H9 (cell line): Measurements from ENCODE around the gene GLIS2. TPM values are rescaled to one million over a fixed set of nuclear protein-coding genes. Genes with fewer than 3 reads are reported as not detected.
A peak's percentile ranks its signal among the peaks of the same experiment; 100 is the strongest.

Experiments
- DNase-seq: peaks from one replicate; pipeline ENCODE4 v3.0.0-alpha.2; 2017
- H2AFZ ChIP-seq: one replicate; pipeline ENCODE4 v1.6.1; 2013; ENCODE audit warnings: mild to moderate bottlenecking, low read length, control low read depth, moderate library complexity
- H2AK5ac ChIP-seq: 2 replicates; pipeline ENCODE4 v1.6.1; 2013; ENCODE audit warnings: low read length, control low read depth, mixed read lengths; ENCODE audit not compliant: insufficient read length
- H2BK120ac ChIP-seq: one replicate; pipeline ENCODE4 v1.6.1; 2013; ENCODE audit warnings: low read depth, mild to moderate bottlenecking, low read length, control low read depth, inconsistent platforms; ENCODE audit not compliant: poor library complexity, severe bottlenecking
- H2BK12ac ChIP-seq: 2 replicates; pipeline ENCODE4 v1.6.1; 2013; ENCODE audit warnings: low read length, control low read depth, mixed read lengths, low read depth; ENCODE audit not compliant: insufficient read length
- H2BK15ac ChIP-seq: 2 replicates; pipeline ENCODE4 v1.6.1; 2013; ENCODE audit warnings: low read depth, low read length, control low read depth
- H2BK20ac ChIP-seq: one replicate; pipeline ENCODE4 v1.6.1; 2013; ENCODE audit warnings: low read depth, mild to moderate bottlenecking, low read length, control low read depth, inconsistent platforms; ENCODE audit not compliant: poor library complexity, severe bottlenecking
- H2BK5ac ChIP-seq: 2 replicates; pipeline ENCODE4 v1.6.1; 2013; ENCODE audit warnings: low read length, control low read depth, mixed read lengths; ENCODE audit not compliant: insufficient read length
- H3K14ac ChIP-seq: 2 replicates; pipeline ENCODE4 v1.6.1; 2013; ENCODE audit warnings: low read length, control low read depth; ENCODE audit not compliant: insufficient read depth
- H3K18ac ChIP-seq: 2 replicates; pipeline ENCODE4 v1.6.1; 2013; ENCODE audit warnings: low read depth, mild to moderate bottlenecking, mixed read lengths, low read length, control low read depth; ENCODE audit not compliant: insufficient read length
- H3K23ac ChIP-seq: 2 replicates; pipeline ENCODE4 v1.6.1; 2013; ENCODE audit warnings: low read length, control low read depth, mixed read lengths, low read depth; ENCODE audit not compliant: insufficient read length
- H3K23me2 ChIP-seq: 2 replicates; pipeline ENCODE4 v1.6.1; 2013; ENCODE audit warnings: low read depth, mild to moderate bottlenecking, mixed read lengths, low read length, control low read depth; ENCODE audit not compliant: insufficient read length, poor library complexity, severe bottlenecking
- H3K27ac ChIP-seq: 2 replicates; pipeline ENCODE4 v1.5.1; 2013; ENCODE audit warnings: low read length, control low read depth, mixed read lengths, low read depth; ENCODE audit not compliant: insufficient read length
- H3K27me3 ChIP-seq: 2 replicates; pipeline ENCODE4 v1.6.1; 2013; ENCODE audit warnings: low read length, control low read depth, inconsistent platforms; ENCODE audit not compliant: insufficient read depth
- H3K4ac ChIP-seq: 2 replicates; pipeline ENCODE4 v1.6.1; 2013; ENCODE audit warnings: low read depth, mild to moderate bottlenecking, control low read depth, inconsistent platforms, low read length, moderate library complexity
- H3K4me1 ChIP-seq: 2 replicates; pipeline ENCODE4 v1.6.1; 2013; ENCODE audit warnings: low read length, control low read depth, inconsistent platforms; ENCODE audit not compliant: insufficient read depth
- H3K4me2 ChIP-seq: 2 replicates; pipeline ENCODE4 v1.6.1; 2013; ENCODE audit warnings: low read length, control low read depth, mixed read lengths; ENCODE audit not compliant: insufficient read length, insufficient read depth
- H3K56ac ChIP-seq: 2 replicates; pipeline ENCODE4 v1.6.1; 2013; ENCODE audit warnings: low read depth, mild to moderate bottlenecking, mixed read lengths, low read length, control low read depth; ENCODE audit not compliant: insufficient read length
- H3K79me1 ChIP-seq: 2 replicates; pipeline ENCODE4 v1.6.1; 2013; ENCODE audit warnings: low read depth, mild to moderate bottlenecking, moderate library complexity, low read length, control low read depth, inconsistent platforms; ENCODE audit not compliant: insufficient read depth, poor library complexity, severe bottlenecking
- H3K79me2 ChIP-seq: 2 replicates; pipeline ENCODE4 v1.6.1; 2013; ENCODE audit warnings: low read length, control low read depth, inconsistent platforms; ENCODE audit not compliant: insufficient read depth
- H3K9ac ChIP-seq: 2 replicates; pipeline ENCODE4 v1.6.1; 2013; ENCODE audit warnings: low read length, control low read depth, mixed read lengths; ENCODE audit not compliant: insufficient read length; ENCODE audit errors: extremely low read depth
- H3K9me3 ChIP-seq: one replicate; pipeline ENCODE4 v1.6.1; 2013; ENCODE audit warnings: low read depth, low read length, inconsistent platforms; ENCODE audit not compliant: control insufficient read depth
- H3T11ph ChIP-seq: one replicate; pipeline ENCODE4 v1.6.1; 2013; ENCODE audit warnings: mild to moderate bottlenecking, low read length, control low read depth, inconsistent platforms
- H4K20me1 ChIP-seq: one replicate; pipeline ENCODE4 v1.6.1; 2013; ENCODE audit not compliant: control insufficient read depth, insufficient read length, insufficient read depth
- H4K5ac ChIP-seq: 2 replicates; pipeline ENCODE4 v1.6.1; 2013; ENCODE audit warnings: low read depth, mild to moderate bottlenecking, mixed read lengths, low read length, control low read depth; ENCODE audit not compliant: insufficient read length
- H4K8ac ChIP-seq: replicated peaks from 2 replicates; pipeline ENCODE4 v1.6.1; 2013; ENCODE audit warnings: low read length, control low read depth, mixed read lengths, low read depth; ENCODE audit not compliant: insufficient read length
- H4K91ac ChIP-seq: 2 replicates; pipeline ENCODE4 v1.6.1; 2013; ENCODE audit warnings: low read depth, mild to moderate bottlenecking, moderate library complexity, mixed read lengths, low read length, control low read depth; ENCODE audit not compliant: insufficient read length
- H3K27ac Mint-ChIP-seq, 3 experiments: 2 replicates in 2 of 3; 3 replicates in 1 of 3; pipeline ENCODE4 v1.8.0; 2020 to 2021; ENCODE audit warnings: mixed read lengths in 3 of 3, mild to moderate bottlenecking in 1 of 3, moderate library complexity in 1 of 3
- H3K27me3 Mint-ChIP-seq: 2 replicates; pipeline ENCODE4 v1.8.0; 2021; ENCODE audit warnings: low read depth, mild to moderate bottlenecking, moderate library complexity, mixed read lengths
- H3K36me3 Mint-ChIP-seq, 3 experiments: 2 replicates in 2 of 3; 3 replicates in 1 of 3; pipeline ENCODE4 v1.8.0; 2020 to 2021; ENCODE audit warnings: low read depth in 3 of 3, mixed read lengths in 3 of 3; ENCODE audit not compliant: insufficient read depth in 1 of 3
- H3K4me1 Mint-ChIP-seq, 2 experiments: 2 replicates each; pipeline ENCODE4 v1.8.0; 2020; ENCODE audit warnings: mixed read lengths in 2 of 2
- H3K4me3 Mint-ChIP-seq, 2 experiments: 2 replicates in 1 of 2; 3 replicates in 1 of 2; pipeline ENCODE4 v1.8.0; 2020 to 2021; ENCODE audit warnings: mild to moderate bottlenecking in 2 of 2, mixed read lengths in 2 of 2, moderate library complexity in 1 of 2
- H3K9me3 Mint-ChIP-seq, 2 experiments: 2 replicates in 1 of 2; 3 replicates in 1 of 2; pipeline ENCODE4 v1.8.0; 2020; ENCODE audit warnings: mild to moderate bottlenecking in 2 of 2, mixed read lengths in 2 of 2, moderate library complexity in 1 of 2
- WGBS: extraction: QIAGEN DNeasy Blood & Tissue Kit; methylation state at CpG from one replicate; pipeline ENCODE4 v1.1.7; 2013; ENCODE audit warnings: missing lambda C conversion rate, low lambda C conversion rate, mixed read lengths; ENCODE audit not compliant: insufficient read length; ENCODE audit errors: extremely low coverage; 5-methylcytosine and 5-hydroxymethylcytosine counted together
- total RNA-seq: library from RNA; stranded (reverse); gene quantifications from 2 replicates; pipeline ENCODE4 v1.2.1, GENCODE V29; 2021
- TF ChIP-seq, protein P1 (sequence below): fragments of 200-600 bp; sonication (generic); conservative IDR thresholded peaks from 3 replicates; pipeline ENCODE4 v1.8.0; 2021; ENCODE audit warnings: antibody characterized with exemption, mild to moderate bottlenecking

The GLIS2 gene
- total RNA-seq, 1 experiment from 2014 or later, result 14.3 TPM

DNA sequence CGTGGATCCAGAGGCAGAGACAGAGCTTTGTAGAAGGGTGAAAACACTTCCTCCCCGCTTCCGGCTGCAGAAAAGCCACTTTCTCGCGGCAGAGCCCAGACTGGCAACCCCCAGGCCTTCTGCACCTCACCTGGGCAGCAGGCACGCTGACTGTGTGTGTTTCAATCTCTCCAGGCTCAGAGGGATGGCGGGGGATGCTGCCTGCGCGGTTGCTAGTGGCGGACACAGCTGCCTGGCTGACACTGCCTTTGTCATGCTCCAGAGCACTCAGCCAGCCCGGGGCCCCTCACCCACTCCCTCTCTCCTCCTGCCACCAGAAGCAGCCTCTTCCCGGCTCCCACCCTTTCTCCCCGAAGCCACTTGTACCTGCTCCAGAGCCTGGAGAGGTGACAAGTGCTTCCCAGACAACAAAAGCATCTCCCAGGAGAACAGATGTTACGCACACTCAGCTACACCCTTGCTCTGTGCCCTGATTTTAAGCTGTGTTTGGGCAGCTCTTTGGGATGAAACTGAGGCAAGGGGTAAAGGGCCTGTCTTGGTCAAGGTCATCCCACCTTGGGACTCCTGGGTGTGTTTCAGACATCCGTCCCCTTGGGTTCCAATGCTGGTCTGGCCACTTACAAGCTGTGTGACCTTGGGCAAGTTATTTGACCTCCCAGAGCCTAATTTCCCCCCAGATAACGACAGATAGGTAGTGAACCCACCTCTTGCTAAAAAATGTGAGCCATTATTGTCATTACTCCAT, 9.2 kb upstream of the GLIS2 start:
- WGBS, result no CpG with 5 or more reads among the region's 16 CpGs
- Histone ChIP-seq H2BK5ac (no peak overlapping the region), H3K23me2 (no peaks in the 10 kb centered on the region), H3K79me1 (no peaks in the 10 kb centered on the region), H3K9ac (peak overlapping the region; percentile 66), H2BK12ac (no peak overlapping the region), H3K18ac (peak overlapping the region; percentile 51), H3K4ac (no peak overlapping the region), H3K4me2 (peak overlapping the region; percentile 80), H3K79me2 (no peaks in the 10 kb centered on the region; the same call in 1 of the 2 replicates), H3K56ac (no peak overlapping the region), H3K27me3 (no peaks in the 10 kb centered on the region), H2AFZ (no peak overlapping the region), H4K20me1 (no peaks in the 10 kb centered on the region), H3K27ac (no peak overlapping the region), H3K14ac (no peak overlapping the region), H2BK120ac (no peak overlapping the region), H3K4me1 (peaks cover 3% of the 10 kb centered on the region; the same call in 1 of the 2 replicates), H2BK20ac (no peak overlapping the region), H3K23ac (no peak overlapping the region), H3K9me3 (no peaks in the 10 kb centered on the region), H2AK5ac (no peak overlapping the region), H4K8ac (no peak overlapping the region), H4K91ac (no peak overlapping the region), H2BK15ac (no peak overlapping the region), H3T11ph (no peak overlapping the region), H4K5ac (no peak overlapping the region)
- no peaks in the 10 kb centered on the region; a peak in 2 of 5 replicates for H3K9me3 Mint-ChIP-seq
- peak overlapping the region; percentile 91 to 94 for H3K4me3 Mint-ChIP-seq
- H3K27me3 Mint-ChIP-seq, result peaks cover 9% of the 10 kb centered on the region; the same call in 1 of the 2 replicates
- H3K36me3 Mint-ChIP-seq, result peaks cover 0 to 19% (median 15%) of the 10 kb centered on the region in 3 experiments; a peak in 5 of 7 replicates
- peak overlapping the region; percentile 30 to 93 (median 49) for H3K27ac Mint-ChIP-seq
- peak; percentile 64 for DNase-seq
- TF ChIP-seq, protein P1, sequence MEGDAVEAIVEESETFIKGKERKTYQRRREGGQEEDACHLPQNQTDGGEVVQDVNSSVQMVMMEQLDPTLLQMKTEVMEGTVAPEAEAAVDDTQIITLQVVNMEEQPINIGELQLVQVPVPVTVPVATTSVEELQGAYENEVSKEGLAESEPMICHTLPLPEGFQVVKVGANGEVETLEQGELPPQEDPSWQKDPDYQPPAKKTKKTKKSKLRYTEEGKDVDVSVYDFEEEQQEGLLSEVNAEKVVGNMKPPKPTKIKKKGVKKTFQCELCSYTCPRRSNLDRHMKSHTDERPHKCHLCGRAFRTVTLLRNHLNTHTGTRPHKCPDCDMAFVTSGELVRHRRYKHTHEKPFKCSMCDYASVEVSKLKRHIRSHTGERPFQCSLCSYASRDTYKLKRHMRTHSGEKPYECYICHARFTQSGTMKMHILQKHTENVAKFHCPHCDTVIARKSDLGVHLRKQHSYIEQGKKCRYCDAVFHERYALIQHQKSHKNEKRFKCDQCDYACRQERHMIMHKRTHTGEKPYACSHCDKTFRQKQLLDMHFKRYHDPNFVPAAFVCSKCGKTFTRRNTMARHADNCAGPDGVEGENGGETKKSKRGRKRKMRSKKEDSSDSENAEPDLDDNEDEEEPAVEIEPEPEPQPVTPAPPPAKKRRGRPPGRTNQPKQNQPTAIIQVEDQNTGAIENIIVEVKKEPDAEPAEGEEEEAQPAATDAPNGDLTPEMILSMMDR, result no peak
- peaks cover 33 to 36% of the 10 kb centered on the region in 2 experiments for H3K4me1 Mint-ChIP-seq
